A549 (cell line): ENCODE results near the gene WDFY2. TPM values are rescaled to one million over a fixed set of nuclear protein-coding genes. Genes with fewer than 3 reads are reported as not detected.

Source experiments
- ATAC-seq, 2 experiments: fragments of 200-7000 bp in 1 of 2; fragments of >200 bp in 1 of 2; cut with Nextera tagmentation in 1 of 2; cut with Tn5 transposase in 1 of 2; 3 replicates each; pipeline versions ENCODE4 v1.8.0 to v1.9.1; 2018 to 2020; ENCODE audit warnings: mild to moderate bottlenecking in 1 of 2, moderate library complexity in 1 of 2
- CTCF ChIA-PET: fragments of 300-600 bp; sonication (Branson Sonifier 250); formaldehyde crosslinking; extraction: SDS; loops from one replicate; lab custom pipeline; 2021; ENCODE audit warnings: antibody characterized with exemption, inconsistent platforms; lab: Yijun Ruan, JAX
- POLR2A ChIA-PET: fragments of 350-600 bp; formaldehyde crosslinking; extraction: SDS; loops from one replicate; lab custom pipeline; 2021; ENCODE audit warnings: antibody characterized with exemption, inconsistent platforms; lab: Yijun Ruan, JAX
- DNase-seq, 2 experiments: peaks; one replicate each; pipeline versions ENCODE4 v3.0.0 to v3.0.0-alpha.2; 2011 to 2016; ENCODE audit warnings: low read depth in 1 of 2, low spot score in 1 of 2
- FAIRE-seq: peaks from 2 replicates; lab custom pipeline; 2011; peaks lifted over from hg19 to GRCh38; lab: Jason Lieb, UNC
- H3K27ac ChIP-seq, 2 experiments: fragments of >200 bp; sonication (Bioruptor Twin); formaldehyde crosslinking; 3 replicates each; pipeline ENCODE4 v1.5.1; 2016 to 2017
- H3K4me1 ChIP-seq: fragments of >200 bp; sonication (Bioruptor Twin); formaldehyde crosslinking; 3 replicates; pipeline ENCODE4 v1.6.1; 2016
- H3K4me2 ChIP-seq: fragments of >200 bp; sonication (Bioruptor Twin); formaldehyde crosslinking; 3 replicates; pipeline ENCODE4 v1.6.1; 2016
- H3K4me3 ChIP-seq: fragments of >200 bp; sonication (Bioruptor Twin); formaldehyde crosslinking; 3 replicates; pipeline ENCODE4 v1.5.1; 2016
- H3K9me3 ChIP-seq: fragments of >200 bp; sonication (Bioruptor Twin); formaldehyde crosslinking; 3 replicates; pipeline ENCODE4 v1.6.1; 2016
- CBX2 ChIP-seq: fragments of 200-600 bp; sonication (generic); IDR thresholded peaks from 2 replicates; pipeline ENCODE4 v1.6.1; 2016; ENCODE audit warnings: low read depth, mild to moderate bottlenecking, borderline replicate concordance
- EP300 ChIP-seq, 2 experiments: fragments of >200 bp; sonication (Bioruptor Twin); formaldehyde crosslinking; IDR thresholded peaks; 2 replicates in 1 of 2; 3 replicates in 1 of 2; pipeline ENCODE4 v1.6.1; 2016 to 2017
- FOSL2 ChIP-seq, 2 experiments: fragments of 450-650 bp in 1 of 2; fragments of >200 bp in 1 of 2; sonication (Bioruptor Twin) in 1 of 2; formaldehyde crosslinking; IDR thresholded peaks; 2 replicates each; pipeline versions ENCODE4 v1.5.0 to v1.6.1; 2016 to 2020; ENCODE audit warnings: mild to moderate bottlenecking in 1 of 2, moderate library complexity in 1 of 2
- HEYL ChIP-seq: fragments of 250-450 bp; sonication (Bioruptor Pico); IDR thresholded peaks from 2 replicates; pipeline ENCODE4 v1.8.0; 2021; ENCODE audit warnings: mild to moderate bottlenecking, moderate library complexity
- JUN ChIP-seq, 2 experiments: fragments of >200 bp; sonication (Bioruptor Twin); formaldehyde crosslinking; IDR thresholded peaks; 2 replicates in 1 of 2; 3 replicates in 1 of 2; pipeline ENCODE4 v1.6.1; 2016 to 2017
- JUNB ChIP-seq: fragments of >200 bp; sonication (Bioruptor Twin); formaldehyde crosslinking; IDR thresholded peaks from 2 replicates; pipeline ENCODE4 v1.6.1; 2016
- MAFK ChIP-seq: fragments of 450-650 bp; IDR thresholded peaks from 2 replicates; pipeline ENCODE4 v1.6.1; 2014; ENCODE audit not compliant: partially characterized antibody
- MYC ChIP-seq: IDR thresholded peaks from 2 replicates; pipeline ENCODE4 v1.6.1; 2012; ENCODE audit warnings: mild to moderate bottlenecking, inconsistent platforms, low read length, improper control_type of control experiment, borderline replicate concordance
- PBX3 ChIP-seq: IDR thresholded peaks from 2 replicates; pipeline ENCODE4 v1.6.1; 2012
- REST ChIP-seq: fragments of 200-600 bp; sonication (generic); IDR thresholded peaks from 2 replicates; pipeline ENCODE4 v1.6.1; 2016; ENCODE audit warnings: antibody characterized with exemption, mild to moderate bottlenecking, moderate library complexity
- RNF2 ChIP-seq: fragments of 200-600 bp; sonication (generic); IDR thresholded peaks from 2 replicates; pipeline ENCODE4 v1.6.1; 2016; ENCODE audit warnings: low read depth, mild to moderate bottlenecking, antibody characterized with exemption, moderate library complexity, borderline replicate concordance
- ZC3H11A ChIP-seq: fragments of 450-650 bp; IDR thresholded peaks from 2 replicates; pipeline ENCODE4 v1.6.1; 2014; ENCODE audit warnings: antibody characterized with exemption, mild to moderate bottlenecking
- WGBS: methylation state at CpG from one replicate; pipeline ENCODE4 v1.1.6; 2017; ENCODE audit errors: missing lambda C conversion rate; 5-methylcytosine and 5-hydroxymethylcytosine counted together
- polyA plus RNA-seq, 4 experiments: library from polyadenylated mRNA; depleted of rRNA in 3 of 4; stranded (reverse); fragments of >200 nt; fragmentation: RNase III in 1 of 4; extraction: RNeasy Plus Mini Kit Qiagen cat#74134 plus additional on column Dnase treatment in 1 of 4; gene quantifications; 2 replicates in 3 of 4; 3 replicates in 1 of 4; pipeline ENCODE4 v1.2.3, GENCODE V29; 2011 to 2017
- TF ChIP-seq, protein P1 (sequence below): fragments of >200 bp; sonication (Bioruptor Twin); formaldehyde crosslinking; IDR thresholded peaks from 3 replicates; pipeline ENCODE4 v1.6.1; 2016
- TF ChIP-seq, protein P2 (sequence below): fragments of 250-450 bp; sonication (Bioruptor Pico); IDR thresholded peaks from 2 replicates; pipeline ENCODE4 v1.5.0; 2020; ENCODE audit warnings: low read depth, mild to moderate bottlenecking, moderate library complexity

The WDFY2 gene
- polyA plus RNA-seq, 2 of the 4 experiments (the other 2 are of a cell fraction): 5.2 to 8.5 TPM

- TF ChIP-seq REST: no peak
These were observed 215.0 kb downstream of the WDFY2 start (continued) for GRCh38 chr13:51799261-51799660.

GRCh38 chr13:51800486-51800885, 216.2 kb downstream of the WDFY2 start:
- H3K9me3 ChIP-seq: no peaks in the 10 kb centered on the region
- ATAC-seq (no peak), FAIRE-seq (no peak), DNase-seq (no peak)
- no peak overlapping the region for H3K4me3 ChIP-seq
- CTCF ChIA-PET: interaction anchor here (0.8 to 3.7 kb wide), 8 partner anchors 11 to 651 kb away, joined by 3 to 19 read pairs (median 4); partner anchors contain the start of gene NEK5
- TF ChIP-seq EP300 (IDR thresholded peaks at IDR 0.05) (no peak), MAFK (no peak), PBX3 (no peak), CBX2 (no peak), FOSL2 (IDR thresholded peaks at IDR 0.05) (no peak), FOSL2 (CRISPR knock-in tag; IDR thresholded peaks at IDR 0.05) (no peak), JUN (IDR thresholded peaks at IDR 0.05) (no peak), RNF2 (no peak), MYC (no peak), HEYL (CRISPR knock-in tag) (no peak)
- TF ChIP-seq, protein P1, sequence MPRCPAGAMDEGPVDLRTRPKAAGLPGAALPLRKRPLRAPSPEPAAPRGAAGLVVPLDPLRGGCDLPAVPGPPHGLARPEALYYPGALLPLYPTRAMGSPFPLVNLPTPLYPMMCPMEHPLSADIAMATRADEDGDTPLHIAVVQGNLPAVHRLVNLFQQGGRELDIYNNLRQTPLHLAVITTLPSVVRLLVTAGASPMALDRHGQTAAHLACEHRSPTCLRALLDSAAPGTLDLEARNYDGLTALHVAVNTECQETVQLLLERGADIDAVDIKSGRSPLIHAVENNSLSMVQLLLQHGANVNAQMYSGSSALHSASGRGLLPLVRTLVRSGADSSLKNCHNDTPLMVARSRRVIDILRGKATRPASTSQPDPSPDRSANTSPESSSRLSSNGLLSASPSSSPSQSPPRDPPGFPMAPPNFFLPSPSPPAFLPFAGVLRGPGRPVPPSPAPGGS: no peak
- no peak overlapping the region for H3K4me2 ChIP-seq
- peak overlapping the region in 1 of 2 experiments; percentile 99; a peak in 1 of 6 replicates for H3K27ac ChIP-seq
- POLR2A ChIA-PET: no interaction called here
- WGBS: 79% methylated on average over 5 of the region's 5 CpGs
- H3K4me1 ChIP-seq: peaks cover 25% of the 10 kb centered on the region

DNA sequence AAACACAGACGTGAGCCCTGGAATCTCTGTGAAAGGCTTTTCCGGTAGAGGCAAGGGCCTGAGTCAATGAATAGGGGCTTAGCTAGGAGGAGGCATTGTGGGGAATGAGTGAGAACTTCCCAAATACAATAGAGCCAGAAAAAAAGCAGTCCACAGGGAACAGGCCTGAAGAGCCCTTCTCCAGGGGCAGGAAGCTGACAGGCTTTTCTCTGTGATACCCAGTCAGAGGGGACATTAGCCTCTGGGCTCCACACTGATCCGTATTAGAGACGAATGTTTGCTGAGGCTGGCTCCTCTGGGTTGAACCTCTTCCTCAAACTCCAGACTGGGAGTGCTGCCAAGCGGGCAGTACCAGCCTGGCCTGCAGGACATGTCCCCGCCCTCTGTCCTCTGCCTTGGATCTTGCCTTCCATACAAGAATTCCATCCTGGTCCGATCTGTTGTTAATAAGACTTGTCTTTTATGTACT, 217.4 kb downstream of the WDFY2 start:
- peaks cover 25% of the 10 kb centered on the region for H3K4me1 ChIP-seq
- DNase-seq (peak; percentile 23 to 61), ATAC-seq (peak; percentile 13 to 38; a peak in 3 of 6 replicates), FAIRE-seq (no peak)
- TF ChIP-seq, protein P2, sequence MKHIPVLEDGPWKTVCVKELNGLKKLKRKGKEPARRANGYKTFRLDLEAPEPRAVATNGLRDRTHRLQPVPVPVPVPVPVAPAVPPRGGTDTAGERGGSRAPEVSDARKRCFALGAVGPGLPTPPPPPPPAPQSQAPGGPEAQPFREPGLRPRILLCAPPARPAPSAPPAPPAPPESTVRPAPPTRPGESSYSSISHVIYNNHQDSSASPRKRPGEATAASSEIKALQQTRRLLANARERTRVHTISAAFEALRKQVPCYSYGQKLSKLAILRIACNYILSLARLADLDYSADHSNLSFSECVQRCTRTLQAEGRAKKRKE (CRISPR knock-in tag): no peak
- no peak for TF ChIP-seq JUNB
- TF ChIP-seq MAFK: no peak
- no peak for TF ChIP-seq EP300 (IDR thresholded peaks at IDR 0.05)
- TF ChIP-seq ZC3H11A: no peak
- no peak for TF ChIP-seq MYC
- peak overlapping the region; percentile 83 for H3K4me2 ChIP-seq
- WGBS: 34% methylated on average over 7 of the region's 7 CpGs
- ChIA-PET CTCF (interaction anchor here (0.8 to 2.0 kb wide), 5 partner anchors 12 to 392 kb away, joined by 3 to 4 read pairs (median 3); partner anchors contain the start of gene NEK5), POLR2A (interaction anchor here (1.1 to 1.6 kb wide), 2 partner anchors 349 to 358 kb away, joined by 3 to 8 read pairs; partner anchors contain the start of genes INTS6 and NEK3)
- no peak overlapping the region for H3K4me3 ChIP-seq
- no peaks in the 10 kb centered on the region for H3K9me3 ChIP-seq
- peak overlapping the region; percentile 99 to 100 for H3K27ac ChIP-seq
